Activated naive CD4-positive, alpha-beta T cell (primary cell): ENCODE data around the gene TAS2R42.

ENCODE experiments used
- DNase-seq, 4 experiments: peaks; one replicate each; lab custom pipeline; 2025; lab: John Stamatoyannopoulos, UW

TAS2R42 gene

GRCh38 chr12:11143352-11143751, 43.4 kb downstream of the TAS2R42 start:
- DNase-seq = no peak

GRCh38 chr12:11136075-11136474, 50.7 kb downstream of the TAS2R42 start:
- no peak for DNase-seq
